Measurements from ENCODE around the gene BIRC3. TPM values are rescaled to one million over a fixed set of nuclear protein-coding genes. Genes with fewer than 3 reads are reported as not detected.

BIRC3 gene
- 3.9 TPM for total RNA-seq (ENCODE audit: insufficient read depth, low replicate concordance)

DNA sequence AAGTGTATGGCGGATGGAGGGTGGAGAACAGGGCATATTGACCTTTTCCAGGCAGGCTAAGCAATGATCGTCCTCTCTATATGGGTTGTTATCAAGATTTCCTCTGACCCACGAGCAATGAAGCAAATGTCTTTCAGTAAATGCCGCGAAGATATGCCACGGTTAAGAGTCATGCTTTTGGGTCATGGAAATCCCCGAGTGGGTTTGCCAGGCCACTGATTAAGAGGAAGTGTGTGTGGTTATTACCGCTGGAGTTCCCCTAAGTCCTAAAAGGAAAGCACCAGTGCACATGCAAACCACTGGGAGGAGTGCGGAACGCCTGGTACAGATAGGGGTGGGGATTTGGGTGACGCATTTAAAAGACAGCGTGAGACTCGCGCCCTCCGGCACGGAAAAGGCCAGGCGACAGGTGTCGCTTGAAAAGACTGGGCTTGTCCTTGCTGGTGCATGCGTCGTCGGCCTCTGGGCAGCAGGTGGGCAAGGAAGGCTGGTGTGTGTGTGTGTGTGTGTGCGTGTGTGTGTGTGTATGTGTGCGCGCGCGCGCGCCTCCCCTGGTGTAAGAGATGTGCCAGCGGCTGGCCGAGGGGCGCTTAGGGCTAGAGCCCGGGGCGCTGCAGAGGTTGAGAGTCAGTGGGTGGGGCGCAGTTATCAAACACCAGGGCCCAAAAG, at the start of gene BIRC3:
BIRC3 (plus strand) TSS at position 386 of the 669 bp plus-strand sequence. CDS start 7,026 bp downstream, outside the sequence.
- DNase-seq (ENCODE audit: low spot score), result peak; percentile 87

DNA sequence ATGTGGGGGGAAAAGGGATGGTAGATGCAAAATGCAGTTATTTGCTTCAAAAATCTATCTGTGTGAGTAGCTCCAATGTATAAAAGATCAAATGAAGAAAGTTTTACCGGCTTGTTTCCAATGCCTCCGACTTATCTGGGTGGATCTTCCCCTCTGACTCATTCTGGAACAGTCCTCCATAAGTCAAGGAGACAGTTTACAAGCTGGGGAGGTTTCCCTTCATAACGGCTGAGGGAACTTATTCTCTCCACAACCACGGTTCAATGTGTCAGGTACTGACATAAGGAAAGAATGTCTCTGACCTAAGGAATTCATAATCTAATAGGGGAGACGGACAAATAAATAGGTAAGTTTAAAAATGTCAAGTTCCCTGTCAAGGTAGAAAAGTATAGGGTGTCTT, 49.7 kb upstream of the BIRC3 start:
- DNase-seq (ENCODE audit: low spot score), result peak; percentile 92

- peak; percentile 67 for DNase-seq (ENCODE audit: low spot score)
Measured at GRCh38 chr11:102268083-102268984, 49.0 kb upstream of the BIRC3 start.

DNA sequence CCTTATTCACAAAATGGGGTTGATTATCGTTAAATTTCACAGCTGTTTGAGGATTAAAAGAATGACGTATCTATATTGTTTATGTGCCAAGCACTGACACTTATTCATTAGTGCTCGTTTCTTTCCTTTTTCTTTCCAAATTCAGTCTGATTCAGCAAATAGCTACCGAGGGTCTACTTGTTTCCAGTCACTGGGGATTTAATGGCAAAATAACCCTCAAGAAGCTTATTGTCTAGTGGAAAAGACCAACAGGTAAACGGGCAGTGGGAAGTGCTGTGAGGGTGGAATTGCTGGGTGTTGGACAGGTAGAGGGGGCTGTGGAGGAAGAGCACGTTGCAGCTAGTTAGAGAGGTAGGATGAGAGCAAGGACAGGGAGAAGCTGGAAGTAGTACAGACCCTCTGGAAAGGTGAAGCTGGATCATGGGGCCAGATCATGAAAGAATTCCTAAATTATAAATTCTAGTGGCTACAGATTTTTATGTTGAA, 48.3 kb upstream of the BIRC3 start:
- no peak for DNase-seq (ENCODE audit: low spot score)

- DNase-seq (ENCODE audit: low spot score), result peak; percentile 73
Measured at GRCh38 chr11:102269927-102270326, 47.4 kb upstream of the BIRC3 start.

GRCh38 chr11:102272047-102272824, 45.0 kb upstream of the BIRC3 start:
- no peak for DNase-seq (ENCODE audit: low spot score)

DNA sequence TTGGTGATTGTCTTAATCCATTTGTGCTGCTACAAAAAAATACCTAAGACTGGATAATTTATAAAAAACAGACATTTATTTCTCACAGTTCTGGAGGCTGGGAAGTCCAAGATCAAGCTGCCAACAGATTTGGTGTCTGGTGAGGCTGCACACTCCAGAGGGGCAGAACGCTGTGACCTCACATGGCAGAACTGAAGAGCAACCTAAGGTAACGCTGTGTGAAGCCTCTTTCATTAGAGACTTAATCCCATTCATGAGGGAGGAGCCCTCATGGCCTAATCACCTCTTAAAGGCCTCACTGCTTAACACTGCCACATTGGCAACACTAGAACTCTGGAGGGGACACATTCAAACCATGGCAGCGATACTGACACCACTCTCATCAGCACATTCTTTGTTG, 42.7 kb upstream of the BIRC3 start:
- no peak for DNase-seq (ENCODE audit: low spot score)

GRCh38 chr11:102276362-102276761, 40.9 kb upstream of the BIRC3 start:
- DNase-seq (ENCODE audit: low spot score), result no peak

DNA sequence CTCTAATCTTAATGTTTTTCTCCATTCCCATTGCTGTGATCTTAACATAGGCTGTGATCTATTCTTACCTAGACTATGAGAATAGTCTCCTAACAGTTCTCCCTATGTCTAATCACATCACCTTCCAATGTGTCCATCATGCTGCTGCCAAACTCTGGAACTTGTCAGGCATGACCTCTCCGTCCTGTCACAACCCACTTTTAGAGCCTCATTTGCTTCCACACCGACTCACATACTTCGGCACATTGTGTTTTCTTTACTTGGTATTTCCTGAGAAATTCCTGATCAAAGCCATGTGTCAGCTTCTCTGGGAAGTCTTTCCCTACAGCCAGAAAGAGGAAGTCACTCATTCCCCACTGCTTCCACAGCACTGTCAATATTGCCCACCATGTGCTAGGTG, 40.5 kb upstream of the BIRC3 start:
- DNase-seq (ENCODE audit: low spot score), result no peak

DNA sequence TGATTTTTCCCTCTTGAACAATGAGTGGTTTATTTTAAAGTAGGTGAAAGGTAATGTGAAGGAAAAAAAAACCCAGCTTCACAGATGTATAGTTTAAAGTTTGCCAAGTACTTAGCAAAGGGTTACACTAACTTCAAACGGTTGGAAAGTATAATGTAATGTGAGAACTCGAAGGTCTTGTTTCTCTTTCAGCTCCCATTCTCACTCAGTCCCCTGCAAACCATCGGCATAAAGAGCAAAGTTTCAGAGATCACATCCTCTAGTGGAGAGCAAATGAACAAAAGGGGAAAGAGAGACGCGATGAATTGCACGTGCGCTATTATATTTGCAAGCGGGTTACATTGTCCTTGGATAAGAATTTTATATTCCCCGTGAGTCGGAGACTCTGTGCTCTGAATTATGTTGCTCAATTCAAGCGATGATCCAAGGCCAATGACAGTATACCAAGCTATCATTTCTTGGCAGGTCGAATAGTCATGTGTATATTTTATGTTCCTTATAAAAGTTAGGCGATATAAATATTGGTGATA, 37.6 kb upstream of the BIRC3 start:
- peak; percentile 84 for DNase-seq (ENCODE audit: low spot score)

DNA sequence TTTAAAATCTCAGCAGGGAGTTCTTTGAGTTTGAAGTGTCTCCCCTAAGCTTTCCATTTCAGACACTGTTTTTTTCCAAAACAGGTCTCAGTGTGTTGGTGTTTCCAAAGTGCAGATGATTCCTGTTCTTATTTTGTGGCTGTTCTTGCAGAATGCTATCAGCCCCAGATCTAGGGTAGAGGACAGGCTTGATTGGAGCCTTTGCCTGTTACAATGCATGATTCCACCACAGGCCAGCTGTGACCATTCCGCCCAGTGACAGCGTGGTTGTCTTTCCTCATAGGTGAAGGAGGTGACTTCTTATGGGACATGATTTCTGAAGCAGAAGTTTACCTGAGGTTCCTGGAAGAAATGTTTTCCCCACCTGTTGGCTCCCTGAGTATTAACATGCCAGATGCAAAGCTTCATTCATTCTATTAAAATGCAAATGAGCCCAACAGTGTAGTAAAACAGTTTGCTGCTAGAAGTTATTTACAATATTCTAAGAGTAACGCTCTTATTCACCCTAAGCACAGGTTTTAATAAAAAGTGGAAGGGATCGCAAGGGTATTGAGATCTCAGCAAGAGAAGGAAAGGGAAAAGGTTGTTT, 36.9 kb upstream of the BIRC3 start:
- DNase-seq (ENCODE audit: low spot score), result no peak

- DNase-seq (ENCODE audit: low spot score), result no peak
Measured at GRCh38 chr11:102283116-102283485, 34.2 kb upstream of the BIRC3 start.

- DNase-seq (ENCODE audit: low spot score), result no peak
Measured at GRCh38 chr11:102284008-102284407, 33.3 kb upstream of the BIRC3 start.

GRCh38 chr11:102286292-102286691, 31.0 kb upstream of the BIRC3 start:
- DNase-seq (ENCODE audit: low spot score), result no peak

- DNase-seq (ENCODE audit: low spot score), result peak; percentile 89
Measured at GRCh38 chr11:102287964-102288724, 29.1 kb upstream of the BIRC3 start.

- DNase-seq (ENCODE audit: low spot score), result peak; percentile 80
Measured at GRCh38 chr11:102288725-102289083, 28.6 kb upstream of the BIRC3 start.

DNA sequence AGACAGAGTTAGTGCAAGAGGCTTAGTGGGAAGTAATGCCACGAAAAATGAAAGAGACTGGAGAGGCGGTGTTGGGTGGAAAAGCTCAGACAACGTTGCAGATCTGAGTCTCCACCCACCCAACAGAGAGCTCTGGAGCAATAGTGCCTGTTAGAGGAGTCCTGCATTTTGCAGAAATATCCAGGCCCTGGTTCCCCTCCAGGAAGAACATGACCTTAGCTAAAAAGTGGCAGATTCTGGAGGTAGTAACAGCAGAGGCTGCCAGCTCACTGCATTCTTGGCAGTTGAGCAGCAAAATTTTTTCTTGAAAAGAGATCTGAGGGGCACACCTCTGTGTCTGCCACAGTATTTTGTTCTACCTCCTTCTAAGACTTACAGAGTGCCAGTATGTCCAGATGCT, 27.7 kb upstream of the BIRC3 start:
- DNase-seq (ENCODE audit: low spot score), result peak; percentile 94

GRCh38 chr11:102291831-102292230, 25.5 kb upstream of the BIRC3 start:
- peak; percentile 71 for DNase-seq (ENCODE audit: low spot score)

DNA sequence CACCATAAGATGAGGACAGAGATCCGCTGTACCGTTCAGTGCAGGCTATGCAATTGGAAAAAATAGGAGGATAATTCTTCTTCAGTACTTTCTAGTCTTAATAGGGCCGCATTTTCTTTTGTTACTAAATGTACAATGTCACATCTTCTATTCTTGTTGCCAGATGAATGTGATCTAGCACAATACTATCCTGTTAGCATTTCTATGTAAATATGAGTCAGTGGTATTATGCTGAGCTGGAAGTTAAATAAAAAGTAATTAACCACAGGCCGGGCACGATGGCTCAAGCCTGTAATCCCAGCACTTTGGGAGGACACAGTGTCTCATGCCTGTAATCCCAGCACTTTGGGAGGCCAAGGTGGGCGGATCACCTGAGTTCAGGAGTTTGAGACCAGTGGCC, 24.4 kb upstream of the BIRC3 start:
- DNase-seq (ENCODE audit: low spot score), result no peak

DNA sequence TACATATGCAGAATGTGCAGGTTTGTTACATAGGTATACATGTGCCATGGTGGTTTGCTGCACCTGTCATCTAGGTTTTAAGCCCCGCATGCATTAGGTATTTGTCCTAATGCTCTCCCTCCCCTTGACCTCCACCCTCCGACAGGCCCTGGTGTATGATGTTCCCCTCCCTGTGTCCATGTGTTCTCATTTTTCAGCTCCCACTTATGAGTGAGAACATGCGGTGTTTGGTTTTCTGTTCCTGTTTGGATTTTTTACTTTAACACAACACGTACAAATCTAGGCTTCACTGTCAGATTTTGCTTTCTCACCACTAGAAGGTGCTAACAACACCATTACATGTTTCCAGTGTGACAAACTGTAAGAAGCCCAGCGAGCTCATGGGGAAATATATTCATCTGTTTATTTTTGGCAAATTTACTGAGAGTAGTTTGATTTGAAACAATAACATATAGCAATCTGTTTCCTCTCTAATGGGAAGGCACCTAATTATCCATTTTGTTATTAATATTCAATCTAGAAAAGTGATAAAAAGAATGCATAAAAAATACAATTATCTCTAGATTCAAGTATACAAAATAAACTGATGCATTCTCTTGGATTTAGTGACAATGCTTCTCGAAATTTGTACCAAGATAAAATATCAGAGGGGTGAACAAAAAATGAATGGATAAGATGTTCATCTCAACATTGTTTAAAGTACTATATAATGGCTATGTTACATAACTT, 23.2 kb upstream of the BIRC3 start:
- DNase-seq (ENCODE audit: low spot score), result peak; percentile 61

Data from umbilical cord (tissue), 2 donors.